Activated CD4-positive, alpha-beta T cell treated with anti-CD3 and anti-CD28 coated beads, Interleukin-2, amount 10 ng/mL, durations not matched to agents 7 days and 5 days (primary cell): ENCODE measurements around the gene HDC. TPM values are rescaled to one million over a fixed set of nuclear protein-coding genes. Genes with fewer than 3 reads are reported as not detected.

ENCODE experiments used
- CTCF ChIA-PET: fragments of 350-600 bp; sonication (Branson Sonifier 250); formaldehyde crosslinking; loops from one replicate; lab custom pipeline; 2021; ENCODE audit warnings: antibody characterized with exemption; lab: Charles Lee
- POLR2A ChIA-PET: fragments of 350-600 bp; sonication (Branson Sonifier 250); formaldehyde crosslinking; loops from one replicate; lab custom pipeline; 2021; ENCODE audit warnings: antibody characterized with exemption; lab: Charles Lee
- DNase-seq: peaks from one replicate; pipeline ENCODE4 v3.0.0-alpha.2; 2020
- H3K27ac Mint-ChIP-seq: one replicate; pipeline ENCODE4 v1.8.0; 2021; ENCODE audit warnings: mild to moderate bottlenecking, moderate library complexity, mixed read lengths
- H3K27me3 Mint-ChIP-seq: one replicate; pipeline ENCODE4 v1.8.0; 2021; ENCODE audit warnings: mixed read lengths
- H3K36me3 Mint-ChIP-seq: one replicate; pipeline ENCODE4 v1.8.0; 2021; ENCODE audit warnings: low read depth, mixed read lengths
- H3K4me1 Mint-ChIP-seq: one replicate; pipeline ENCODE4 v1.8.0; 2021; ENCODE audit warnings: mixed read lengths
- H3K4me3 Mint-ChIP-seq: one replicate; pipeline ENCODE4 v1.8.0; 2021; ENCODE audit warnings: mild to moderate bottlenecking, moderate library complexity, mixed read lengths
- H3K9me3 Mint-ChIP-seq: one replicate; pipeline ENCODE4 v1.8.0; 2021; ENCODE audit warnings: mixed read lengths
- total RNA-seq, 2 experiments: library from RNA; stranded (reverse); gene quantifications; one replicate each; pipeline ENCODE4 v1.2.3, GENCODE V29; 2021

Gene HDC, protein sequence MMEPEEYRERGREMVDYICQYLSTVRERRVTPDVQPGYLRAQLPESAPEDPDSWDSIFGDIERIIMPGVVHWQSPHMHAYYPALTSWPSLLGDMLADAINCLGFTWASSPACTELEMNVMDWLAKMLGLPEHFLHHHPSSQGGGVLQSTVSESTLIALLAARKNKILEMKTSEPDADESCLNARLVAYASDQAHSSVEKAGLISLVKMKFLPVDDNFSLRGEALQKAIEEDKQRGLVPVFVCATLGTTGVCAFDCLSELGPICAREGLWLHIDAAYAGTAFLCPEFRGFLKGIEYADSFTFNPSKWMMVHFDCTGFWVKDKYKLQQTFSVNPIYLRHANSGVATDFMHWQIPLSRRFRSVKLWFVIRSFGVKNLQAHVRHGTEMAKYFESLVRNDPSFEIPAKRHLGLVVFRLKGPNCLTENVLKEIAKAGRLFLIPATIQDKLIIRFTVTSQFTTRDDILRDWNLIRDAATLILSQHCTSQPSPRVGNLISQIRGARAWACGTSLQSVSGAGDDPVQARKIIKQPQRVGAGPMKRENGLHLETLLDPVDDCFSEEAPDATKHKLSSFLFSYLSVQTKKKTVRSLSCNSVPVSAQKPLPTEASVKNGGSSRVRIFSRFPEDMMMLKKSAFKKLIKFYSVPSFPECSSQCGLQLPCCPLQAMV
- under 1 TPM in 1 of 2 experiments, not detected in 1; 0.27 TPM for total RNA-seq

DNA sequence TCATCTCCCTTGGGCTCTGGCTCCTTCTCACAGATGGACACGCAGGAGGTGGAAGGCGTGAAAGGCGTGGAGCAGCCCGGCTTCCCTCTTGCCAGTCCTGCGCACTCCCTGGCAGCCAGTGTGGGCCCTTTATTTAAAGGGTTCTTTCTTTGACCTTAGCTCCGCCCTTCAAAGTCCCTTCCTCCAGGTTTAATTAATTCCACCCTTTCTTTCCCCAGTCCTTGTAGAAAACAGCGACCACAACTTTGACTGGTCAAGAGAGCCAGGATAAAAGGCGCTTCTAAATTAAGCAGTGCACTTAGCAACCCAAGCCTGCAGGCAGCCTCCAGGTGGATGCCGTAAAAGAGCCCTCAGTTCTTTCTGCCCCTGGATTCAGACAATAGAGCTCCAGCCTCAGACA lies at the start of gene HDC:
HDC (minus strand) TSS at position 107 of the 400 bp plus-strand sequence; CDS start at position 4, 103 bp downstream.
- Mint-ChIP-seq H3K27me3 (no peaks in the 10 kb centered on the region), H3K4me3 (no peak within 1 kb of the TSS), H3K36me3 (no peaks in the 10 kb centered on the region), H3K9me3 (no peaks in the 10 kb centered on the region), H3K4me1 (peaks cover 28% of the 10 kb centered on the region), H3K27ac (peak within 1 kb of the TSS; percentile 26)
- no peak for DNase-seq
- CTCF ChIA-PET, result no interaction called here
- POLR2A ChIA-PET, result no interaction called here

DNA sequence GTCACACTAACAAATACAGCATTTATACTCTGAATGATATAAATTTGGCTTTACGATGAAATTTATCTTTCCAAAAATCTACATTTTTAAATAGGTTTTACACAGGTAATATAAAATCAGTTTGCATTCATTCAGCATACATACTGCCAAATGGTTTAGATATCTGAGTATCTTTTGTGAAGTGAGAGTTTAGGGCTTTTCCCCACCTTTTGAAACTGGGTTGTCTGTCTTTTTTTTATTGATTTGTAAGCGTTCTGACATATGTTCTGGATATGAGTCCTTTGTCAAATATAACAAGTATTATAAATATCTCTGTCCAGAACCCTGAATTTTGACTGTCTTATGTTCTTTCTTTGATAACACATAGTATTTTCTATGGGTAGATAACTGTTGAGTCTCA lies 47.1 kb upstream of the HDC start:
- Mint-ChIP-seq H3K9me3 (peaks cover 12% of the 10 kb centered on the region), H3K27me3 (no peaks in the 10 kb centered on the region), H3K36me3 (peaks cover 21% of the 10 kb centered on the region), H3K4me3 (no peak overlapping the region), H3K27ac (no peak overlapping the region), H3K4me1 (peaks cover 7% of the 10 kb centered on the region)
- CTCF ChIA-PET, result no interaction called here
- POLR2A ChIA-PET, result no interaction called here
- DNase-seq, result no peak

DNA sequence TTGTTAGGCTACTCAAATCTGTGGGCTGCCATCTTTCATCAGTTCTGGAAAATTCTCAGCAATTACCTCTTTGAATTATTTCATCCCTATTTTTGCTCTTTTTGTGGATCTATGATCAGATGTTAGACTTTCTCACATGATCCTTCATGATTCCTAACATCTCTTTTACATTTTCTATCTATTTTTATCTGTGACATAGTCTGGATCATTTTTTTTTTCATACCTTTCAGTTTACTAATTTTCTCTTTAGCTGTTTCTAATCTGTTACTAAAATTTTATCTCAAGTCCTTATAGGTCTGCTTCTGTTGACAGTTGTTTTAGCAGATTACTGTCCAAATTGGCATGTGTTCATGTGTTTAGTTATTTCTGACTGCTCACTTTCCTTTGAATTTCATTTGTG lies 42.3 kb upstream of the HDC start:
- Mint-ChIP-seq H3K36me3 (peaks cover 39% of the 10 kb centered on the region), H3K4me1 (no peaks in the 10 kb centered on the region)

DNA sequence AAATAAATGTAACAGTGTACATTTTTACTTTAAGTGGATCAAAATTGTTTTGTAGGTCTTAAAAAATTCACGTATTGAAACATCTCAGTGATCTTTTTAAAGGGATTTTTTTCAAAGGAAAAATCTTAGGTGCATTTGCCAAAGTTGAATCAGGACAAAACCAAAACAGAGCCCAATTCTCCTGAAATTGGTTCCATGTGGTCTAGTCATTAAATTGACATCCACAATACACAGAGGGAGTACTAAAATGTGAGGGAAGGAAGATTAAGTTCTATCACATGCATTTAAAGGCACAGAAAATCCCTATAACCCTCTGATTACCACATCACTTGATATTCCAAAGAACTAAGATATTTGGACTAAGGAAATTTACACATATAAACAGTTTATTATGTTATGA lies 39.3 kb upstream of the HDC start:
- no peak overlapping the region for H3K4me3 Mint-ChIP-seq
- no peaks in the 10 kb centered on the region for H3K27me3 Mint-ChIP-seq
- ChIA-PET CTCF (no interaction called here), POLR2A (no interaction called here)
- DNase-seq, result no peak
- no peaks in the 10 kb centered on the region for H3K4me1 Mint-ChIP-seq
- H3K27ac Mint-ChIP-seq, result no peak overlapping the region
- H3K36me3 Mint-ChIP-seq, result peaks cover 61% of the 10 kb centered on the region
- H3K9me3 Mint-ChIP-seq, result peaks cover 16% of the 10 kb centered on the region

More for the DNA sequence above, 42.3 kb upstream of the HDC start:
- DNase-seq, result no peak
- no peak overlapping the region for H3K4me3 Mint-ChIP-seq
- H3K27ac Mint-ChIP-seq, result no peak overlapping the region
- ChIA-PET CTCF (interaction anchor here (0.9 kb wide), 1 partner anchor 45 kb away, joined by 3 read pairs; no protein-coding TSS in a partner anchor), POLR2A (no interaction called here)
- H3K27me3 Mint-ChIP-seq, result no peaks in the 10 kb centered on the region
- H3K9me3 Mint-ChIP-seq, result peaks cover 16% of the 10 kb centered on the region

DNA sequence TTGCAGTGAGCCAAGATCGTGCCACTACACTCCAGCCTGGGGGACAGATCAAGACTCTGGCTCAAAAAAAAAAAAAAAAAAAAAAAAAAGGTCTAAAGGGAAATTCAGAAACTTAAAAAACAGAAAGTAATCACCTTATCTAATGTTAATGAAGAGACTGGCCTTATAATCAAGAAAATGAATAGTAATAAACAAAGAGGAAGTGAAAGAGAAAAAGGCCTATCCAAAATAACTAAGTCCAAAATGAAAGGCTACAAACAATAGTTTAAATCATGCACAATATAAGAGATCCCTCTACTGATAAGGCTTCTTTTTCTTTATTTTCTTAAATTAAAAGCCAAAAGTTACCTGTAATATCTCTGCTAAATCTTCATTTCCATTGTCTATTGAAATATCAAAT lies 37.1 kb upstream of the HDC start:
- H3K9me3 Mint-ChIP-seq, result peaks cover 4% of the 10 kb centered on the region
- ChIA-PET CTCF (no interaction called here), POLR2A (no interaction called here)
- no peaks in the 10 kb centered on the region for H3K27me3 Mint-ChIP-seq
- H3K36me3 Mint-ChIP-seq, result peaks cover 52% of the 10 kb centered on the region
- DNase-seq, result no peak
- H3K4me1 Mint-ChIP-seq, result no peaks in the 10 kb centered on the region
- H3K27ac Mint-ChIP-seq, result no peak overlapping the region
- H3K4me3 Mint-ChIP-seq, result no peak overlapping the region

DNA sequence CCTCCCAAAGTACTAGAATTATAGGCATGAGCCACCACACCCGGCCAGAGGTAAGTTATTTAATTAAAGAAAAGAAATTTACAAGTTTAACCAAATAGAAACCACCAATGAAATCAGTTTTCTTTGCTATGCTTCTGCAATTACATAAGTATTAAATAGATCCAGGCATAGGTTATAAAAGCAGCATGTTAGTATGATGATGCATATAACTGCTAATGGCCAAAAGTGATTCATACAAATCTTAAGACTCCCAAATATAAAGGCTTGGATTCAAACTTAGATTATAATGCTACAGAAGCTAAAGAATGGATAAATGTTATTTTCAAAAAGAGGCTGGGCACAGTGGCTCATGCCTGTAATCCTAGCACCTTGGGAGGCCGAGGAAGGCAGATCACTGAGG lies 32.8 kb upstream of the HDC start:
- no peak overlapping the region for H3K4me3 Mint-ChIP-seq
- no peak for DNase-seq
- H3K27ac Mint-ChIP-seq, result no peak overlapping the region
- CTCF ChIA-PET, result interaction anchor here (0.6 kb wide), 1 partner anchor 269 kb away, joined by 4 read pairs; no protein-coding TSS in a partner anchor
- POLR2A ChIA-PET, result no interaction called here
- no peaks in the 10 kb centered on the region for H3K27me3 Mint-ChIP-seq
- H3K9me3 Mint-ChIP-seq, result no peaks in the 10 kb centered on the region
- peaks cover 44% of the 10 kb centered on the region for H3K36me3 Mint-ChIP-seq
- no peaks in the 10 kb centered on the region for H3K4me1 Mint-ChIP-seq

DNA sequence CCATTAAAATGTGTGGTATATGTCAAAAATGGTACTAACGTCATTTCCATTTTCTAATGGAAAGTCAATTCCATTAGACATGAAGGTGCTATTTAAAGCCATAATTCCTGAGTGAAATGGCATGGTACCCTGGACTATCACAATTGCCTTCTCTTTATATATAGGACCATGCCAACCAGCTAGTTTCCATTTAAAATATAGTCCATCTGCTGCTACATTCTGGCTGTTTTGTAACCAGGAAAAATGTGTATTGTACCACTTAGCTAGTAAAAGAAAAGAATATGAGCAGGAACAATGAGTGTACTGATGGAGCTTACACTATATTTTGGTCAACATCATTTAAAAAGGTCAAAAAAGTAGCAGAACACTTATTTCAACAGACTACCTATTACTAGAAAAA lies 30.4 kb upstream of the HDC start:
- POLR2A ChIA-PET, result no interaction called here

DNA sequence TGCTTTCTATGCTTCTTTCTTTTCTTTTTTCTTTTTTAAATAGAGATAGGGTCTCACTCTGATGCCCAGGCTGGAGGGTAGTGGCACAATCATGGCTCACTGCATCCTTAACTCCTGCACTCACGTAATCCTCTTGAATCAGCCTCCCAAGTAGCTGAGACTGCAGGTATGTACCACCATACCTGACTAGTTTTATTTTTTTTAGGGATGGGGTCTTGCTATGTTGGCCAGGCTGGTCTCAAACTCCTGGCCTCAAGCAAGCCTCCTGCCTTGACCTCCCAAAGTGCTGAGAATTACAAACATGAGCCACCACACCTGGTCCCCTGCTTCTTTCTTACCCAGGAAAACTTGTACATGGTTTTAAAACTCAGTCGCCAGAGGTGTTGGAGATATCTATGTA lies 24.2 kb upstream of the HDC start:
- DNase-seq, result no peak
- Mint-ChIP-seq H3K36me3 (peaks cover 30% of the 10 kb centered on the region), H3K4me3 (no peak overlapping the region), H3K27ac (no peak overlapping the region), H3K4me1 (no peaks in the 10 kb centered on the region), H3K9me3 (no peaks in the 10 kb centered on the region), H3K27me3 (no peaks in the 10 kb centered on the region)
- CTCF ChIA-PET, result interaction anchor here (0.7 kb wide), 1 partner anchor 32 kb away, joined by 4 read pairs; no protein-coding TSS in a partner anchor
- POLR2A ChIA-PET, result no interaction called here

More for the DNA sequence above, 30.4 kb upstream of the HDC start:
- Mint-ChIP-seq H3K36me3 (peaks cover 31% of the 10 kb centered on the region), H3K4me3 (no peak overlapping the region), H3K27ac (no peak overlapping the region), H3K27me3 (no peaks in the 10 kb centered on the region), H3K4me1 (no peaks in the 10 kb centered on the region), H3K9me3 (no peaks in the 10 kb centered on the region)
- no peak for DNase-seq
- CTCF ChIA-PET, result interaction anchor here (1.0 to 1.4 kb wide), 2 partner anchors 14 to 54 kb away, joined by 3 read pairs; no protein-coding TSS in a partner anchor

DNA sequence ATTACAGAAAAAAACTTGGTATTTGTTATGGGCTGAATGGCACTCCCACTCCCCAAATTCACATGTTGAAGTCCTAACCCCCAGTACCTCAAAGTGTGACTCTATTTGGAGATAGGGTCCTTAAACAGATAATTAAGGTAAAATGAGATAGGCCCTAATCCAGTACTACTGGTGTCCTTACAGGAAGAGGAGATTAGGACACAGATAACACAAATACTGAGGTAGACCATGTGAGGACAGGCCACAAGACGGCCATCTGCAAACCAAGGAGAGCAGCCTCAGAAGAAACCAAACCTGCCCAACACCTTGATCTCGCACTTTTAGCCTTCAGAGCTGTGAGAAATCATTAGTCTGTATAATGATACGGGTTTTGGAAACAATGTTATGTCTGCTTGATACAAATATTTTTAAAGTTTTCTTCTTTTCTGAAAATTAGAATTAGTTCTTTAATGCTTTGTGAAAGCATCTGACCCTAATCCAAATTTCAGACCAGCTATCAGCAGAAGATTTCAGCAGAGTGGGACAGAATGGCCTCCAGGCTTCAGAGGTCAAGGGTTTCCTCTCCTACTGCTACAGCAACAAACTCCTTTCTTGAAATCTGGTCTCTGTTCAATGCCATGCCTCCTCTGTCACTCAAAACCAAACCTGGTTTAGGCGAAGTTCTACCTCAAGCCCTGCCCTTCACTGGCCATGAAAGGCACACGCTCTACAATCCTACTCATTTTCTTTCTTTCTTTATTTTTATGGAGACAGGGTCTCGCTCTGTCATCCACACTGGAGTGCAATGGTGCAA lies 22.0 kb upstream of the HDC start:
- no peaks in the 10 kb centered on the region for H3K27me3 Mint-ChIP-seq
- DNase-seq, result no peak
- ChIA-PET POLR2A (no interaction called here), CTCF (no interaction called here)
- H3K4me1 Mint-ChIP-seq, result no peaks in the 10 kb centered on the region
- no peak overlapping the region for H3K4me3 Mint-ChIP-seq
- no peak overlapping the region for H3K27ac Mint-ChIP-seq
- H3K36me3 Mint-ChIP-seq, result peaks cover 28% of the 10 kb centered on the region
- no peaks in the 10 kb centered on the region for H3K9me3 Mint-ChIP-seq

DNA sequence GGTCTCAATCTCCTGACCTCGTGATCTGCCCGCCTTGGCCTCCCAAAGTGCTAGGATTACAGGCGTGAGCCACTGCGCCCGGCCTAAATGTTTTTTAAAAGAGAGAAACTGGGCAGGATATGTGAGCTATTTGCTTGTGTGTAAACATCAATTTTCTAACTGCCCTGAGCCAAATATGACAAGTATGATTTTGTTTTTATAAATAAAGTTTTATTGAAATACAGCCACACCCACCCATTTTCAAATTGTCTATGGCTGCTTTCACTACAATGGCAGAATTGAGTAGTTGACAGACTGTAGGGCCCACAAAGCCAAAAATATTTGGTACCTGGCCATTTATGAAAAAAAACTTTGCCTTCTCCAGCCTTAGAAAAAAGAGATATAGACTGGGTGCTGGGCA lies 15.9 kb upstream of the HDC start:
- Mint-ChIP-seq H3K4me1 (no peaks in the 10 kb centered on the region), H3K27ac (no peak overlapping the region), H3K9me3 (no peaks in the 10 kb centered on the region), H3K36me3 (peaks cover 20% of the 10 kb centered on the region), H3K4me3 (no peak overlapping the region), H3K27me3 (no peaks in the 10 kb centered on the region)
- no peak for DNase-seq
- ChIA-PET POLR2A (no interaction called here), CTCF (interaction anchor here (1.5 kb wide), 1 partner anchor 15 kb away, joined by 3 read pairs; no protein-coding TSS in a partner anchor)

DNA sequence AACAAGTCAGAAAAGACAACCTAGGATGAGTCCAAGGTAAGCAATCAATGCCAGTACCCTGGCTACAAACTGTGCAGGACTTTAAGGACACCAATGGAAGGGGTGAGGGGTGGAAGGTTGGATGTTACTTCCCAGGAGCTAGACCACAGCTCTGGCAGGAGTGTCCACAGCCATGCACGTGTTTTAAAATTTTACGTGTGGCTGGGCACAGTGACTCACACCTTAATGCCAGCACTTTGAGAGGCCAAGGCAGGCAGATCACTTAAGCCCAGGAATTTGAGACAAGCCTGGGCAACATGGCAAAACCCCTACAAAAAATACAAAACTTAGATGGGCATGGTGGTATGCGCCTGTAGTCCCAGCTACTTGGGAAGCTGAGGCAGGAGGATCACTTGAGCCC lies 14.7 kb upstream of the HDC start:
- H3K4me1 Mint-ChIP-seq, result no peaks in the 10 kb centered on the region
- no peaks in the 10 kb centered on the region for H3K27me3 Mint-ChIP-seq
- H3K27ac Mint-ChIP-seq, result no peak overlapping the region
- ChIA-PET CTCF (interaction anchor here (1.3 to 1.4 kb wide), 2 partner anchors 9 to 13 kb away, joined by 4 read pairs; no protein-coding TSS in a partner anchor), POLR2A (no interaction called here)
- H3K4me3 Mint-ChIP-seq, result no peak overlapping the region
- no peak for DNase-seq
- H3K9me3 Mint-ChIP-seq, result no peaks in the 10 kb centered on the region
- peaks cover 19% of the 10 kb centered on the region for H3K36me3 Mint-ChIP-seq

DNA sequence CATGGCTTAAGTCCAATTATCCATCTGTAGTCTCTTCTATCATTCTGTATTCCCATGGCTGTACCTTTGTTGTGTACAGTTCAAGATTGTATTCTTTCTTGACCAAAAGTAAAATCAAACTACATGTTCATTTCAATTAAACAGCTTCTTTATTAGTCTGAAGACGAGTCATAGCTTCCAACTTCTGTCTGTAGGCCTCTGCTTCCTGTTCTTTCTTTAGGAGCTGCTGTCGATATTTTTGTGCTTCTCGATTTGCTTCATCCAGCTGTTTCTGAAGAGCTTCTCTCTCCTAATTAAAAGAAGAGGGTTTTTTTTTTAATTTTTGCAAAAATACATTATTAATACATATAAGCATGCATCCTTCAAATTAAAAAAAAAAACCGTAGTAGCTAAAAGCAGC lies 13.0 kb upstream of the HDC start:
- H3K9me3 Mint-ChIP-seq, result no peaks in the 10 kb centered on the region
- no peak overlapping the region for H3K27ac Mint-ChIP-seq
- no peaks in the 10 kb centered on the region for H3K27me3 Mint-ChIP-seq
- peaks cover 14% of the 10 kb centered on the region for H3K36me3 Mint-ChIP-seq
- no peak for DNase-seq
- H3K4me1 Mint-ChIP-seq, result no peaks in the 10 kb centered on the region
- CTCF ChIA-PET, result interaction anchor here (0.6 to 0.9 kb wide), 2 partner anchors 15 to 444 kb away, joined by 3 to 6 read pairs; no protein-coding TSS in a partner anchor
- POLR2A ChIA-PET, result no interaction called here
- H3K4me3 Mint-ChIP-seq, result no peak overlapping the region
